Right renal cortex interstitium (tissue), 3 donors: ENCODE data around the gene HFE. TPM values are rescaled to one million over a fixed set of nuclear protein-coding genes. Genes with fewer than 3 reads are reported as not detected.
A peak's percentile ranks its signal among the peaks of the same experiment; 100 is the strongest.
"Not testable (repeated sequence)": the region's sequence is repeated elsewhere in the genome, so short reads cannot be mapped to it uniquely, and the experiment has no call there.

Experiments used
- DNase-seq, 3 donors: peaks; one replicate each; pipeline ENCODE4 v3.0.0-alpha.2; 2013; ENCODE audit warnings: low read depth in 3 of 3, low spot score in 2 of 3
- polyA plus RNA-seq, 3 donors: library from polyadenylated mRNA; unstranded; fragments of 120-200 nt; gene quantifications; one replicate each; pipeline ENCODE4 v1.2.1, GENCODE V29; 2013; ENCODE audit not compliant: insufficient read length in 3 of 3

Gene HFE, protein sequence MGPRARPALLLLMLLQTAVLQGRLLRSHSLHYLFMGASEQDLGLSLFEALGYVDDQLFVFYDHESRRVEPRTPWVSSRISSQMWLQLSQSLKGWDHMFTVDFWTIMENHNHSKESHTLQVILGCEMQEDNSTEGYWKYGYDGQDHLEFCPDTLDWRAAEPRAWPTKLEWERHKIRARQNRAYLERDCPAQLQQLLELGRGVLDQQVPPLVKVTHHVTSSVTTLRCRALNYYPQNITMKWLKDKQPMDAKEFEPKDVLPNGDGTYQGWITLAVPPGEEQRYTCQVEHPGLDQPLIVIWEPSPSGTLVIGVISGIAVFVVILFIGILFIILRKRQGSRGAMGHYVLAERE
- polyA plus RNA-seq, result 1 to 10 TPM; 8.3 to 8.8 (median 8.3) TPM

DNA sequence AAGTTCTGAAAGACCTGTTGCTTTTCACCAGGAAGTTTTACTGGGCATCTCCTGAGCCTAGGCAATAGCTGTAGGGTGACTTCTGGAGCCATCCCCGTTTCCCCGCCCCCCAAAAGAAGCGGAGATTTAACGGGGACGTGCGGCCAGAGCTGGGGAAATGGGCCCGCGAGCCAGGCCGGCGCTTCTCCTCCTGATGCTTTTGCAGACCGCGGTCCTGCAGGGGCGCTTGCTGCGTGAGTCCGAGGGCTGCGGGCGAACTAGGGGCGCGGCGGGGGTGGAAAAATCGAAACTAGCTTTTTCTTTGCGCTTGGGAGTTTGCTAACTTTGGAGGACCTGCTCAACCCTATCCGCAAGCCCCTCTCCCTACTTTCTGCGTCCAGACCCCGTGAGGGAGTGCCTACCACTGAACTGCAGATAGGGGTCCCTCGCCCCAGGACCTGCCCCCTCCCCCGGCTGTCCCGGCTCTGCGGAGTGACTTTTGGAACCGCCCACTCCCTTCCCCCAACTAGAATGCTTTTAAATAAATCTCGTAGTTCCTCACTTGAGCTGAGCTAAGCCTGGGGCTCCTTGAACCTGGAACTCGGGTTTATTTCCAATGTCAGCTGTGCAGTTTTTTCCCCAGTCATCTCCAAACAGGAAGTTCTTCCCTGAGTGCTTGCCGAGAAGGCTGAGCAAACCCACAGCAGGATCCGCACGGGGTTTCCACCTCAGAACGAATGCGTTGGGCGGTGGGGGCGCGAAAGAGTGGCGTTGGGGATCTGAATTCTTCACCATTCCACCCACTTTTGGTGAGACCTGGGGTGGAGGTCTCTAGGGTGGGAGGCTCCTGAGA is at the start of gene HFE:
Gene HFE (plus strand): TSS at position 146 of the 832 bp plus-strand sequence. CDS start 12 bp downstream, at position 158.
- peak in 1 of 3 donors; percentile 50 for DNase-seq

DNA sequence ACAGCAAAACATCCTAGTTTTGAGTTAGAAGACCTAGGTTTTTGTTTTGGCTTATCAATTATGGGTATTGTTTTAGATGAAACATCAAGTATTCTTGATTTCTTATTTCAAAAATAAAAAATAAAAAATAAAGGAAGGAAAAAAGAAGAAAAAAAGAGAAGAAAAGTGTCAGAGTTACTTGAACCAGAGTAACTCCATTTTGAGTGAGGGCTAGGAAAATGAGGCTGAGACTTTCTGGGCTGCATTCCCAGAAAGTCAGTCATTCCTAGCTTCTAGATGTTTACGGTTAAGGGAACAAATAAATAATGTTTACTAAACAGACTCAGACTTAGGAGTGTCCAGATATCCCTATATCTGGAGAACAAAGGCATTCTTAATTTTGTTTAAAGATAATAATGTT is 45.3 kb upstream of the HFE start:
- no peak for DNase-seq

DNA sequence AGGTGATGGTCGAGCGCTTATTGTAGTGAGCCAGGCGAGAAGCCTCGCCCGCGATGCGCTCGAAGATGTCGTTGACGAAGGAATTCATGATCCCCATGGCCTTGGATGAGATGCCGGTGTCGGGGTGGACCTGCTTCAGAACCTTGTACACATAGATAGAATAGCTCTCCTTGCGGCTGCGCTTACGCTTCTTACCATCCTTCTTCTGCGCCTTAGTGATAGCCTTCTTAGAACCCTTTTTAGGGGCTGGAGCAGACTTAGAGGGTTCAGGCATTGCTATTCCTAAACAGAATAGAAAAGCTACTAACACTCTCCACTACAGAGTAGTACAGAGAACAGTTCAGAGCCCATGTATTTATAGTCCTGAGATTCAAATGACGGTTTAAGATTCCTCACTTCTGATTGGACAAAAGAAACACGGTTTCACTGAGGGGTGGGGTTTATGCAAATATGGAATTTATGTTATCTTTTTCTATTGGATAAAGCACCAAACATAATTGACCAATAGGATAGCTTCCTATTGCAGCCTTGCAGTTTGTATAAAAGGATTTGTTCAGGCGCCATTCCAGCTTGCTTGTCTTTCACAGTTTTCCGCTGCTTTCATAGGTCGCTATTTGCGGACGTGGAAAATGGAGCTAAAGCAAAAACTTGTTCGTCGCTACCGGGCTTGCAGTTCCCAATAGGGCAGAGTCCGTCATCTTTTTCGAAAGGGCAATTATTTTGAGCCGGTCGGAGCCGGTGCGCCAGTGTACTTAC is 43.7 kb upstream of the HFE start:
- DNase-seq, result peak; percentile 95 to 99 (median 97)

DNA sequence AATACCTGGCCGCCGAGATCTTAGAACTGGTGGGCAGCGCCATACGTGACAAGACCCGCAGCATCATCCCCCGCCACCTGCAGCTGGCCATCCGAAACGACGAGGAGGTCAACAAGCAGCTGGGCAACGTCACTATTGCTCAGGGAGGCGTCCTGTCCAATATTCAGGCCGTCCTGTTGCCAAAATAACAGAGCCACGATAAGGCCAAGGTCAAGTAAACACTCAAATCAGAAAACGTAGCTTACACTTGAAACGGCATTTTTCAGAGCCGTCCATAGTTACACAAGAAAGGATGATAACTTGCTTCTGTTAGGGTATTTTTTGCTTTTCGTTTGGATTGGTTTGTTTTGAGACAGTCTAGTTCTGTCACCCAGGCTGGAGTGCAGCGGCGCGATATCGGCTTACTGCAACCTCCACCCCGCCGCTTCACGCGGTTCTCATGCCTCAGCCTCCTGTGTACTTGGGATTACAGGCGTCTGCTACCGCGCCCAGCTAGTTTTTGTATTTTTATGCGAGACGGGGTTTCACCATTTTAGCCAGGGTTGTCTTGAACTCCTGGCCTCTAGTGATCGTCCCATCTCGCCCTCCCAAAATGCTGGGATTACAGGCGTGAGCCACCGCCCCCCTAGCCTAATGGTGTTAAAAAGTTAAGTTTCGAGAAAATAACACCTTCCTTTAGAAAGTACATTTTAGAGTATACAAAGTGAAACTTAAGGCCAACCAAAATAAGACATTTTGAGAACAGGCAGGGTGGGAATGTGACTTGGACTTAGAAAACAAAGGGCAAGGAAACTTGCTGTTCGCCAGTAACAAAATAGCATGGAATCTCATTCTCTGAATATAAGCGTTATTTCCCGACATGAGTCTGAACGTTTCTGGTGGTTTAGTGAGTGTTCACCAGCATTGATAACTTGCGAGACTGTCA is 42.8 kb upstream of the HFE start:
- DNase-seq, result peak in 1 of 3 donors; percentile 52

DNA sequence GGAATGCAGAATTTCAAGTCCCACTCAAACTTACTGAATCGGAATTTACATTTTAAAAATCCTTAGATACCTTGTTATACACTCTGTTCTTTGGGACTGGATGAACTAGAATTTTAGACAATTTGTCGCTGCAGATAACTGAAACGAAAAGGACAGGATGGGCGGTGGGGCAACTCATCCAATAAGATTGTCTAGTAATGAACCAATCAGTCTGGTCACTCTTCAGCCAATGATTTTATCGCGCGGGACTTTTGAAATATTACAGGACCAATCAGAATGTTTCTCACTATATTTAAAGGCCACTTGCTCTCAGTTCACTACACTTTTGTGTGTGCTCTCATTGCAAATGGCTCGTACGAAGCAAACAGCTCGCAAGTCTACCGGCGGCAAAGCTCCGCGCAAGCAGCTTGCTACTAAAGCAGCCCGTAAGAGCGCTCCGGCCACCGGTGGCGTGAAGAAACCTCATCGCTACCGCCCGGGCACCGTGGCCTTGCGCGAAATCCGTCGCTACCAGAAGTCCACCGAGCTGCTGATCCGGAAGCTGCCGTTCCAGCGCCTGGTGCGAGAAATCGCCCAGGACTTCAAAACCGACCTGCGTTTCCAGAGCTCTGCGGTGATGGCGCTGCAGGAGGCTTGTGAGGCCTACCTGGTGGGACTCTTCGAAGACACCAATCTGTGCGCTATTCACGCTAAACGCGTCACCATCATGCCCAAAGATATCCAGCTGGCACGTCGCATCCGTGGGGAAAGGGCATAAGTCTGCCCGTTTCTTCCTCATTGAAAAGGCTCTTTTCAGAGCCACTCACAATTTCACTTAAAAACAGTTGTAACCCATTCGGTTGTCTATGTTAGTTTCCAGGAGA is 41.9 kb upstream of the HFE start:
- DNase-seq, result peak in 2 of 3 donors; percentile 95 to 97

DNA sequence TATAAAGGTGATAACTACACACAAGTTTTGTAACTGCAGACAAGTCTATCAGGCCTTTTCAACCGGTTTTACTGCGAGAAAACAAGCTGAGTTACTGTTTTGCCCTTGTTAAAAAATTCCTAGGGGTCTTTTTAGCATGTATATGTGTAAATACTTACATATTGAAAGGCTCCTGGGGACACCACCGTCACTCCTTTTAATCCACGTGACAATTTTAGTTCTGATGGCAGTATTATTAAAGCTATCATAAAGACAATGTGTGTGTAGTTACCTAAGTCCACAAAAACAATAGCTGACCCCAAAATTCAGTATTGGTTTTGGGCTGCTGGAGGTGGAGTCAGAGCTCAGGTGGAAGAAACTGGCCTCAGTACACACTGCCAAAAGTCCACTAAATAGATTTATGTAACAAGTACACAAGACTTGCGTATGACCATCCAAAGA is 41.3 kb upstream of the HFE start:
- no peak for DNase-seq

DNA sequence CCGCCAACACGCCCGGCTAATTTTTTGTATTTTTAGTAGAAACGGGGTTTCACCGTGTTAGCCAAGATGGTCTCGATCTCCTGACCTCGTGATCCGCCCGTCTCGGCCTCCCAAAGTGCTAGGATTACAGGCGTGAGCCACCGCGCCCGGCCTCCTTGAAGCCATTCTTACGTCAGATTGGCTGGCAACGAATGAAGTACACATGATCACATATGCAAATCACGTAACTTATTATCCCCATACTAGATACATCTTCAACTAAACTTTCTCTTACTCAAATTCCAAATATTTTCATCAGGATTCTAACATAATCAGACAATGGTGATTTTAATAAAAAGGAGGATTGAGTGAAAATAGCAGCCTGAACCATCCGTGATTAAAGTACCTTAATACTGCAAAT is 39.9 kb upstream of the HFE start:
- not testable (repeated sequence) for DNase-seq

DNA sequence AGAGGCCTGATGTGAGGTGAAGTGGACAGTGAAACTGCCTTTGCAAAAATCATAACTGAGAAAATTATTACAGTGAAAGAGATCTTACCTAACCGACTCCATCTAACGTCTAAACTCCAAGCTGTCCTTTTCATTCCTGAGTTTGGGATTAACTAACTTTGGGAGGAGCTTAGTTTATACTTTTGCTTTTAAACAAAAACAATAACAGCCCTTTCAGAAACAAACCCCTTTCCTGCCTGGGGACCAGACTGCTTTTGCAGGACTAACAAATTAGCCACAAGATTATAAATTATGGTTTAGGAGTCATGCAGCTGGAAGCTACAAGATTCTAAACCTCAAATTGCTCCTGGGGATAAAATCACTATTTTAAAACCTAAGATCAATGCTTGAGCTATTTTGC is 38.6 kb upstream of the HFE start:
- no peak for DNase-seq

DNA sequence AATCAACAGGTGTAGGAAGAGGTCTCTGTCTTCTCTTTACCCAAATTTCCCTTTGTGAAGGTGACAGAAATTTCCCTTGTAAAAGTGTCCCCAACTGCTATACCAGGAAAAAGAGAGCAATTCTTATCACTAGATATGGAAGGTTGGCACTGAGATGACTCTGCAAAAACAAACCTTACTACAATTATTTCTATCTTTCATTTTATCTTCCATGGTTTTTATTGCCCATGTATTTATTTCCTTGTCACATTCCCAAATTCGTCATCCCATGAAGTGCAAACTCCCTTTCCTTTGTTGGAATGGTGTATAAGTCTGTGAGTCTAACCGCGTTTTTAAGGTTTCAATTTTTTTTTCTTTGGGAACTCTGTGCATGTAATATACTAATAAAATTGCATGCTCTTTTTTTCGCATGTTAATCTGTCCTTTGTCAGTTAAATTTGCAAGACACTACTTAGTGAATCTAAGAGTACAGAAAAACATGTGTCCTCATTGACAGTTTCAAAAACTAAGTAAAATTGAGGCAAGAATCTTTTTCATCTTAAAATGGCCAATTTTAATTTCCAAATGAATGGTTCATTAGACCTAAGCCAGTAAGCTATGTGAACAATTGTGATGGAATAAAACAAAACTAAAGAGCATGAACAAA is 35.4 kb upstream of the HFE start:
- no peak for DNase-seq

DNA sequence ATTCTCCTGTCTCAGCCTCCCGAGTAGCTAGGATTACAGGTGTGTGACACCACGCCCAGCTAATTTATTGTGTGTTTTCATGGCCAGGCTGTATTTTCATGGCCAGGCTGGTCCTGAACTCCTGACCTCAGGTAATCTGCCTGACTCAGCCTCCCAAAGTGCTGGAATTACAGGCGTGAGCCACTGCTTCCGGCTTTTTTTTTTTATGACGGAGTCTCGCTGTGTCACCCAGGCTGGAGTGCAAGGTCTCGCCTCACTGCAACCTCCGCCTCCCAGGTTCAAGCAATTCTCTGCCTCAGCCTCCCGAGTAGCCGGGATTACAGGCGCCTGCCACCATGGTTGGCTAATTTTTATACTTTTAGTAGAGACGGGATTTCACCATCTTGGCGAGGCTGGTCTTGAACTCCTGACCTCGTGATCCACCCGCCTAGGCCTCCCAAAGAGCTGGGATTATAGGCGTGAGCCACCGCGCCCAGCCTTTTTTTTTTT is 34.4 kb upstream of the HFE start:
- not testable (repeated sequence) for DNase-seq

DNA sequence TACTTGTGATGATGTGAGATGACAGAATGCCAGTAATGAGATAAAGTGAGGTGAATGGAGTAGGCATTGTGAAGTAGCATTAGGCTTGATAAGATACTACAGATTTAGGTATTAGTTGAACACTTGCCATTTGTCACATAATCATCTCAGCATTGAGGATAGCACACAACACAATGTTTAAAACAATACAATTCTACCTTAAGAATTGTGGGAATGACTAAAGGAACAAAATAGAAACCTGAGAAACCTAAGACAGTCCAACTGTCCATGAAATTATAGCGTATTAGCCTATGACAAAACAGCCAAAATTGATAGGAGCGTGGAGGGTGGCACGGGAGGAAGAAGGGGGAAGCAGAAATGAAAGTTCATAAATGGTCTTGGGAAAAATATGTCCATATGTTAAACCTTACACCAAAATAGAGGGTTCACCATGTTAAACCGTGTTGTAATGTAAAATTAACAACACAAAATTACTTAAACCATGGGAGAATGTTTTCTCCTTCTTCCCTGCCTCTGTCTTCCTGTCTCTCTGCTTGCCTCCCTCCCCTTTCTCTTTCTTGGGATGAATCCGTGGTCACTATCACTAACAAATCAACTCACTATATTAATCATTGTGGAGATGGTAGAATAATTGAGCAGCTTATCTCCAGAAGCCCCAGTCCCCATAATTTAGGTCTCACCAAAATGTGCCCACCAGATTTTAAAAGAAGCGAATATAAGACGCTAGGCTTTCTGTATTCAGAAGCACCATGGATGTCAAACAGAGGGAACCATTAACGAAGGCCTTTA is 33.0 kb upstream of the HFE start:
- DNase-seq, result no peak

DNA sequence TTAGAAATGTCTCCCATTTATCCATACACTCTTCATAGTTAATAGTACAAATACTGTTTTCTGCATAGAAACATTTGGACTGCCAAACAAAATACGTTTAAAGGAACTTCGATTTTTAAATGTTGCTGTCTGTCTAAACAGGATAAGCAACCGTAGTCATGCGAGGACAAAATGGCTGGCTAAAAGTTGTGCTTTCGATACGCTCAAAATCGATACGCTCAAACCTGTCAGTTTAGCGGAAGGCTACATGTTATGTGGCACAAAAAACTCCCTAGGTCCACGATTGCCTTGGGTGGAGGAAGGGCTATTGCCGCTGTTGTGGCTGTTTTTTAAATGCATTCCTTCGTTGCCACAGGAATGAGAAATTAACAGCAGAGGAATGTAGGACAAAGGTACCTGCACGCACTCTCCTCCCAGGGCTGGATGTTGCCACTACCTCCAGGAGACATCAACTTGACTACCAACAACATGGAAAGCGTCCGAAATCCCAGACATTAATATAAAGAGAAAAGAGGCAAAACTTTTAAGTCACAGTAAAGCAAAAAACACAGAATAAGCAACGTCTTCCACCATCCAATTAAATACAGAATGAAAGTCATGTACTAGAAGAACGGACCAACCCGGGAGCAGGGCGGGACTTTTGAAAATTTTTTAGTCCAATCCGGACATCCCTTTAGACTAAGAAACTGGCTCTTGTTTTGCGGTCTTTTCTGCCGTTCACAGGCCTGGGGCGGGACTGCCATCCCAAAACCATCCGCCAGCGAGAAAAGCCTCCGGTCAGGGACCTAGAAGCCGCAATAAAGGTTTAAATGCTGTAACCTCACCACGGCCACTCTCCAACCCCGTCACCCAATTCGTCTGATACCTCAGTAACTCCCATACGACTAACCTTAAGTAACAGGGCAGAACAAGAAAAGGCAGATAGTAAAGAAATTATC is 32.2 kb upstream of the HFE start:
- DNase-seq, result peak in 2 of 3 donors; percentile 91 to 95

DNA sequence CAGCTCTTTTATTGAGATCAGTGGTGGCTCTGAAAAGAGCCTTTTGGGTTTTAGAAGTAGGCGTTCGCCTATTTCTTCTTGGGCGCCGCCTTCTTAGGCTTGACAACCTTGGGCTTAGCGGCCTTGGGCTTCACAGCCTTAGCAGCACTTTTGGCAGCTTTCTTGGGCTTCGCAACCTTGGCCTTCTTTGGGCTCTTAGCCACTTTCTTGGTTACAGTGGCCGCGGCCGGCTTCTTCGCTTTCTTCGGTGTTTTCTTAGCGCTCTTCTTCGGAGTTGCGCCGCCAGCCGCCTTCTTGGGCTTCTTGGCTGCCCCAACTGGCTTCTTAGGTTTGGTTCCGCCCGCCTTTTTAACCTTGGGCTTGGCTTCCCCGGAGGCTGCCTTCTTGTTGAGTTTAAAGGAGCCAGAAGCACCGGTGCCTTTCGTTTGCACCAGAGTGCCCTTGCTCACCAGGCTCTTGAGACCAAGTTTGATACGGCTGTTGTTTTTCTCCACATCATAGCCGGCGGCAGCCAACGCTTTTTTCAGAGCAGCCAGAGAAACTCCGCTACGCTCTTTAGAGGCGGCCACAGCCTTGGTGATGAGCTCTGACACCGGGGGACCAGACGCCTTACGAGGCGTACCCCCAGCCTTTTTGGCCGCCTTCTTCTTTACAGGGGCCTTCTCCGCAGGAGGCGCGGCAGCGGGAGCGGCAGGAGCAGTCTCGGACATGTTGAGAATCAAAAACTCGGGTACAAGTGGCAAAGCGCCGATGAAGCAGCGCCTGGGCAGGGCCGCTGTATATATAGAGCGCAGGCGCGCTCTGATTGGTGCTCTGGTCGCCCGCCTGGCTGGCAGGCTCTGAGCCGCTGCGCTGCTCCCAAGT is 31.3 kb upstream of the HFE start:
- peak in 2 of 3 donors; percentile 88 to 95 for DNase-seq

DNA sequence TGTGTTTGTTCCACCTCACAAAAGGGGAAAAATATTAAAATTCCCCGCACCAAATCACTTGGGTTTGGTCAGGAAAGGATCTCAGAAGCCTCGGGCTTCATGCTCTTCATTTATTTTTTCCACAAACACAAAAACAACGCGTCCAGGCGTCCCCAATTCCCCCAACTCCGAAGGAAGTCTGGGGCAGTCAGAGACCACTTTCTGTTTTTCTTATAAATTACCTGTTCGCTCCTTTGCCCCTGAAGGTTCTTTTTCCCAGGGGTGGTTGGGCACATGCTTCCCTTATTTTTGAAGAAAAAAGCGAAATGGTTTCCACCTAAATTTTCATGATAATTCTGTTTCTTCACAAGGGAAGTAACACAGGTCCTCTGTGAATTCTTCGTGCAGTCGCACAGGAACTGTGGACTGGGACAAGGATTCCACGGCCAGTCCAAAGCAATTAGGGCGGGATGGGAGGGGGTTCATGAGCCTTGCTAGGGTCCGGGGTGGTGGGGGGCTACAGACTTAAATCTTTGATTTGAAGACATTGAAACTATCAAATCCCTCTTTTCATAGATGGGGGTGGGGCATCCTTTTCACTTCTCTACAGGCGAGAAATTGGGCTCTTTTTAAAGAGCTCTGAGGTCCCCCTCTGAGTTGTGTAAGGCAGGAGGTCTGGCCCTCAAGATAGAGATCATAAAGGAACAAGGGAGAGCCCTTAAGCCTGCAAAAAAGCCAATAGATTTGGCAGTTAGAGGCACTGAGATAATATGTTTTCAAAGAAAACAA is 30.5 kb upstream of the HFE start:
- DNase-seq, result peak in 2 of 3 donors; percentile 58 to 61

DNA sequence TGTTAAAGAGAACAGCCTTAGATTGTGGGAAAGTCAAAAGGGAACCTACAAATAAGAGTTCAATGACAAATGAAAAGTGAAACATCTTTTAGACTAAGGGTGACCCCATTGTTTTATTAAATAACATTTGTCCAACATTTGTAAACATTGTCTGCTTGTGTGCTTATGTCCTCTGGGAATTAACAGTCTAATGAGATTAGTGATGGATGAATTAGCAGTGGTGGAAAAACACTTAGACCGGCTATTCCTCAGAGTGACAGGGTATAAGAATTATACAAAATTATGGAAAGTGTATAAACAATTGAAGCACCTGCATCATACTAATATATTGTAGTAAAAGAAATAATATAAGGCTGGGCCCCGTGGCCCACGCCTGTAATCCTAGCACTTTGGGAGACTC is 29.3 kb upstream of the HFE start:
- no peak for DNase-seq
